ENCODE results near the gene ANGPTL4. TPM values are rescaled to one million over a fixed set of nuclear protein-coding genes. Genes with fewer than 3 reads are reported as not detected.

The ANGPTL4 gene
- total RNA-seq, 1 experiment from 2014 or later: 1.7 TPM

- H3K27me3 ChIP-seq (replicated peaks; ENCODE audit: insufficient read depth, low read depth, low read length, poor library complexity): no peaks in the 10 kb centered on the region
- H3K9me3 ChIP-seq (ENCODE audit: low read depth, low read length, poor library complexity, severe bottlenecking): no peaks in the 10 kb centered on the region
- BruUV-seq (replicated peaks): no TSS peak
- H3K4me3 ChIP-seq (ENCODE audit: low read depth, low read length, poor library complexity, severe bottlenecking): peak overlapping the region; percentile 68
- peak overlapping the region; percentile 57 for H3K27ac ChIP-seq (ENCODE audit: low read depth, low read length, poor library complexity, severe bottlenecking)
- intact Hi-C loops (cut with micrococcal nuclease; ENCODE audit: unreplicated experiment): no loop called here
- TF ChIP-seq EZH2 (IDR thresholded peaks at IDR 0.05; ENCODE audit: borderline replicate concordance, low read depth, low read length, poor library complexity, severe bottlenecking) (no peak), CTCF (conservative IDR thresholded peaks at IDR 0.05; ENCODE audit: low read depth, low read length) (no peak)
- no peaks in the 10 kb centered on the region for H3K4me1 ChIP-seq (ENCODE audit: insufficient read depth, low read length, poor library complexity, severe bottlenecking)
- no peak for DNase-seq (ENCODE audit: low spot score)
- H3K36me3 ChIP-seq (ENCODE audit: insufficient read depth, low read length, poor library complexity, severe bottlenecking): no peaks in the 10 kb centered on the region
- POLR2A ChIA-PET (ENCODE audit: low non-redundant PET): no interaction called here
- CTCF ChIA-PET: no interaction called here
Observed at GRCh38 chr19:8413629-8413995, 49.7 kb downstream of the ANGPTL4 start.

DNA sequence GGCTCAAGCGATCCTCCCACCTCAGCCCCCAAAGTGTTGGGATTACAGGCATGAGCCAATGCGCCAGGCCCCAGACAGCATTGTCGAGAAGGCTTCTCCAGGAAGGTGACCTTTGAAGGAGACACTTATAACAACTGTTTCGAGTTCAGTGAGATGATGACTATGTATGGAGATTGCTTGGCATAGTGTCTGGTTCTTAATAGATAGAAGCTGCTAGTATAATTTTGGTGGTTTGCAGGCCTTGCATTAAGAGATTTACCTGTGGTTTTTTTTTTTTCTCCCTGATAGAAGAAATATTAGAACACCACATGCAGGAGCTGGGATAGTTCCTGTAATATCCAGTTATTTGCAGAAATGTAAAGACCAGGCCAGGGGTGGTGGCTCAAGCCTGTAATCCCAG lies 52.8 kb downstream of the ANGPTL4 start:
- H3K27ac ChIP-seq (ENCODE audit: low read depth, low read length, poor library complexity, severe bottlenecking): no peak overlapping the region
- POLR2A ChIA-PET (ENCODE audit: low non-redundant PET): no interaction called here
- H3K36me3 ChIP-seq (ENCODE audit: insufficient read depth, low read length, poor library complexity, severe bottlenecking): no peaks in the 10 kb centered on the region
- H3K9me3 ChIP-seq (ENCODE audit: low read depth, low read length, poor library complexity, severe bottlenecking): no peaks in the 10 kb centered on the region
- H3K4me3 ChIP-seq (ENCODE audit: low read depth, low read length, poor library complexity, severe bottlenecking): no peak overlapping the region
- TF ChIP-seq CTCF (conservative IDR thresholded peaks at IDR 0.05; ENCODE audit: low read depth, low read length) (no peak), EZH2 (IDR thresholded peaks at IDR 0.05; ENCODE audit: borderline replicate concordance, low read depth, low read length, poor library complexity, severe bottlenecking) (no peak)
- intact Hi-C loops (cut with micrococcal nuclease; ENCODE audit: unreplicated experiment): no loop called here
- no TSS peak for BruUV-seq (replicated peaks)
- no peak for DNase-seq (ENCODE audit: low spot score)
- H3K4me1 ChIP-seq (ENCODE audit: insufficient read depth, low read length, poor library complexity, severe bottlenecking): no peaks in the 10 kb centered on the region
- no peaks in the 10 kb centered on the region for H3K27me3 ChIP-seq (replicated peaks; ENCODE audit: insufficient read depth, low read depth, low read length, poor library complexity)
- CTCF ChIA-PET: interaction anchor here (0.7 to 0.8 kb wide), 2 partner anchors 27 to 51 kb away, joined by 4 to 8 read pairs; partner anchors contain the start of gene RAB11B

DNA sequence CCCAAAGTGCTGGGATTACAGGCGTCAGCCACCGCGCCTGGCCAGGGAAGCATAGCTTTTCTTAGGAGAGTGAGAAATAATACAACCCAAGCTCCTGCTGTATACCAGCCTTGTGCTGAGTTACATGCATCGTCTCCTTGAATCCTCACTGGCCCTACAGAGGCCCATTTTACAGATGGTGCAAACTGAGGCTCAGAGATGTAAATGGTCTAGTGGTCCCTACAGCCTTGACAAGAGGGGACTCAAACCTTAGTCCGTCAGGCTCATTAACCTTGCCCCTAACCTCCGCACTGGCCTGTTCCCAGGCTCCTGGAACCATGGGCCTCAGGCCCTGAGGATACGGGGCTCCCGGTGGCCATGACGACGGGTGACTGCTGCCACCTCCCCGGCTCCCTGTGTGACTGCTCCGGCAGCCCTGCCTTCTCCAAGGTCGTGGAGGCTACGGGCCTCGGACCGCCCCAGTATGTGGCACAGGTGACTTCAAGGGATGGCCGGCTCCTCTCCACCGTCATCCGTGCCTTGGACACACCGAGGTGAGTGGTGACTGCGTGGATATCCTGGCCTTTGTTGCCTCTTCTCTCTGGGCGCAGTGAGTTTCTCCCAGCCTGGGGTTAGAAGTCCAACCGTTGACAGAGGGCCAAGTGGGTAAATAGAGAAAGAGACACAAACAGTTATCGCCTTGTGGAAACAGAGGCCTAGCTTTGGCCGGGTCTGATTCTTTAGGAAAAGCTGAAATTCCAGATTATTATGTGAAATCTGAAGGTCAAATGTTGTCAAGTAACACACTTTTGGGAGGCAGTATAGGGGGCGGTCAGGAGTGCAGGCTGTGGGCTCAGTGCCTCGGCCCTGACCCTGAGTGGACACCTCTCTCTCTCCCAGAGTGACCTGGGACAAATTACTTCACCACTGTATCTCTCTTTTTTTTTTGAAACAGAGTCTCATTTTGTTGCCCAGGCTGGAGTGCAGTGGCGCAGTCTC lies 57.8 kb downstream of the ANGPTL4 start:
- TF ChIP-seq CTCF (conservative IDR thresholded peaks at IDR 0.05; ENCODE audit: low read depth, low read length) (no peak), EZH2 (IDR thresholded peaks at IDR 0.05; ENCODE audit: borderline replicate concordance, low read depth, low read length, poor library complexity, severe bottlenecking) (no peak)
- no peak for DNase-seq (ENCODE audit: low spot score)
- no peaks in the 10 kb centered on the region for H3K27me3 ChIP-seq (replicated peaks; ENCODE audit: insufficient read depth, low read depth, low read length, poor library complexity)
- ChIA-PET POLR2A (ENCODE audit: low non-redundant PET) (no interaction called here), CTCF (no interaction called here)
- H3K4me1 ChIP-seq (ENCODE audit: insufficient read depth, low read length, poor library complexity, severe bottlenecking): no peaks in the 10 kb centered on the region
- no peak overlapping the region for H3K27ac ChIP-seq (ENCODE audit: low read depth, low read length, poor library complexity, severe bottlenecking)
- no peak overlapping the region for H3K4me3 ChIP-seq (ENCODE audit: low read depth, low read length, poor library complexity, severe bottlenecking)
- H3K36me3 ChIP-seq (ENCODE audit: insufficient read depth, low read length, poor library complexity, severe bottlenecking): no peaks in the 10 kb centered on the region
- H3K9me3 ChIP-seq (ENCODE audit: low read depth, low read length, poor library complexity, severe bottlenecking): no peaks in the 10 kb centered on the region
- intact Hi-C loops (cut with micrococcal nuclease; ENCODE audit: unreplicated experiment): no loop called here
- BruUV-seq (replicated peaks): no TSS peak

All from A673 (cell line).